Measurements from ENCODE around the gene KIAA1755.
"Not testable (repeated sequence)": the region's sequence is repeated elsewhere in the genome, so short reads cannot be mapped to it uniquely, and the experiment has no call there.

Gene KIAA1755

DNA sequence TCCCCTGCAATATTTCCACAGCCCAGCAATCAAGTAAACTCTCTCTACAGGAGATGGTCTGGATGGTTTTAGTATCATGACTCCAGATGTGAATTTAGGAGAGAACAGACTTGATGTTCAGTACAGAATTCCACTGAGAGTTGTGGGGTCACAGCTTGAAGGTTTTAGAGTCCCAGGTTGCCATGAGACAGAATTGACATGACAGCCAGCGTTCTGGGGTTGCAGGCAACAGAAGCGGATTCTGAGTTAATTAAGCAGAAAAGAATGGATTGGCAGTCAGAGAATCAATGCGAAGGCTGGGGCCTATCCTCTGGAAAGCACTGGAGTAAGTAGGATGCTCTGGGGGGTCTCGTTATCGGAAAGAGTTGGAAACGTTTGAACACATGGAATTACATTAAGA lies 2.4 kb upstream of the KIAA1755 start:
- DNase-seq, result no peak

- DNase-seq, result no peak
Observed at GRCh38 chr20:38261054-38261390, 487 bp upstream of the KIAA1755 start.

- no peak for DNase-seq
Observed at GRCh38 chr20:38260025-38260377, 534 bp downstream of the KIAA1755 start.

DNA sequence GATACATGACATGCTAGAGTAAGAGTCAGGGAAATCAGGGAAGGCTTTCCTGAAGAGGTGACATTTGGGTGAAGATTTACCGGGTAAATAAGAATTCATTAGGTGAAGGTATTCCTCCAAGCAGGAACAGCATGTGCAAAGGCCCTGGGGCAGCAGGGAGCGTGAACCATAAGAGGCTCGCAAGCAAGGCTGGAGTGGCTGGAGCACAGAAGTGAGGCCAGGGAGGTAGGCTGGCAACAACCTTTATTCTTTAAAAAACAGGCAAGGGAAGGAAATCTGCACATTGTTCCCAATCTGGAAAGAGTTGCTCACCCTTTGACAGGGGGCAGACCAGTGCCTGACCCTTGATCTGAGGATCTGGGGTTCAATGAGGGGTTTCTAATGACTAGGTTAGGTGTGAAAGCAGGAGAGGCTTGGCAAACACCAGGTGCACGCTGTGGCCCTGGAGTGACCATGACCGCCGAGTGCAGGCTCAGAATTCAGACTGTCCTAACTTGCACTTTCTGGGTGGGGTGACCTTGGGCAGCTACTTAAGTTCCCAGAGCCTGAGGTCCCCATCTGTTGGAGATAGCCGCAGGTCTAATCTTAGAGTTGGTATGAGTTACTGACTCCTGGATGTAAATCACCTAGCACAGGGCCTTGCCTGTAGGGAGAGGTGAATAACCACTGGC lies 1.9 kb downstream of the KIAA1755 start:
- DNase-seq, result no peak

- no peak for DNase-seq
Observed at GRCh38 chr20:38256966-38257365, 3.6 kb downstream of the KIAA1755 start.

DNA sequence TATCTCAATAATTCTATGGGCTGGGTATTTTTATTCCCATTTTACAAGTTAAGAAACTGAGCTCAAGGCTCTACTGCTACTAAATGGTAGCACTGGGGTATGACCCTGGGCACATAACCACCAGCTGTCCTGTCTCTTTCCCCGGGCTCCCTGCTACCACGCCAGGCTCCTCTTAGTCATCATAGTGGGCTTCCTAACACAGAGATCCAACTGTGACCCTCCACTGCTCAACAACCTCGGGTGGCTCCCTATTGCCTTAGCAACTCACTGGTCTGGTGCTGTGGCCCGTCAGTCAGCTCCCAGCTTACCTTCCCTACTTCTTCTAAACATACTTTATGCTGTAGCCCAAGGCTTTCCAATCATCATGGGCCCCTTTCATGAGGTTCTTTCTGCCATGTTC lies 4.5 kb downstream of the KIAA1755 start:
- DNase-seq, result no peak

- no peak for DNase-seq
Observed at GRCh38 chr20:38255393-38255792, 5.1 kb downstream of the KIAA1755 start.

DNA sequence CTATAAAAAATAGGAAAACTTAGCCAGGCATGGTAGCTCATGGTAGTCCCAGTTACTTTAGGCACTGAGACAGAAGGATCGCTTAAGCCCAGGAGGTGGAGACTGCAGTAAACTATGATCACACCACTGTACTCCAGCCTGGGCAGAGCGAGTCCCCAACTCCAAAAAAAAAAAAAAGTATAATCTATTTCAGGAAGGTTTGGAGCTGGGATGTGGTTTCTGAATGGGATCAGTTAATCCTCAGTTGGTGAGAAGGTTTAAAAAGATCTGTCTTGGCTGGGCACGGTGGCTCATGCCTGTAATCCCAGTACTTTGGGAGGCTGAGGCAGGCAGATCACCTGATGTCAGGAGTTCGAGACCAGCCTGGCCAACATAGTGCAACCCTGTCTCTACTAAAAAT lies 5.9 kb downstream of the KIAA1755 start:
- DNase-seq, result not testable (repeated sequence)

DNA sequence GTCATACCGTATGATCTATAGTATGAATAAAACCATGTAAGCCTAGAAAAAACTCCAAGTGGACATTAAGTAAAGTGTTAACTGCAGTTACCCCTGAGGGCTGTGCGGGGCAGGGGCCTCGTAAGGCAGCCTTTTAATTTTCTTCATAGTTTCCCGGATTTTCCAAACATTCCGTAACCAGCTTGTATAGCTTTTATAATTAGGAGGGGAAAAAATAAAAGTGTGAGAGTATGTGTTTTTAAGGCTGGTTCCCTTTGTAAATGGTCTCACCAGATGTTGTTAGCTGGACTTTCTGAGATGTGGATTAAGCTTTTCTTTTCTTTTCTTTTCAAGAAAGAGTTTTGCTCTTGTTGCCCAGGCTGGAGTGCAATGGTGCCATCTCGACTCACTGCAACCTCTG lies 7.0 kb downstream of the KIAA1755 start:
- no peak for DNase-seq

DNA sequence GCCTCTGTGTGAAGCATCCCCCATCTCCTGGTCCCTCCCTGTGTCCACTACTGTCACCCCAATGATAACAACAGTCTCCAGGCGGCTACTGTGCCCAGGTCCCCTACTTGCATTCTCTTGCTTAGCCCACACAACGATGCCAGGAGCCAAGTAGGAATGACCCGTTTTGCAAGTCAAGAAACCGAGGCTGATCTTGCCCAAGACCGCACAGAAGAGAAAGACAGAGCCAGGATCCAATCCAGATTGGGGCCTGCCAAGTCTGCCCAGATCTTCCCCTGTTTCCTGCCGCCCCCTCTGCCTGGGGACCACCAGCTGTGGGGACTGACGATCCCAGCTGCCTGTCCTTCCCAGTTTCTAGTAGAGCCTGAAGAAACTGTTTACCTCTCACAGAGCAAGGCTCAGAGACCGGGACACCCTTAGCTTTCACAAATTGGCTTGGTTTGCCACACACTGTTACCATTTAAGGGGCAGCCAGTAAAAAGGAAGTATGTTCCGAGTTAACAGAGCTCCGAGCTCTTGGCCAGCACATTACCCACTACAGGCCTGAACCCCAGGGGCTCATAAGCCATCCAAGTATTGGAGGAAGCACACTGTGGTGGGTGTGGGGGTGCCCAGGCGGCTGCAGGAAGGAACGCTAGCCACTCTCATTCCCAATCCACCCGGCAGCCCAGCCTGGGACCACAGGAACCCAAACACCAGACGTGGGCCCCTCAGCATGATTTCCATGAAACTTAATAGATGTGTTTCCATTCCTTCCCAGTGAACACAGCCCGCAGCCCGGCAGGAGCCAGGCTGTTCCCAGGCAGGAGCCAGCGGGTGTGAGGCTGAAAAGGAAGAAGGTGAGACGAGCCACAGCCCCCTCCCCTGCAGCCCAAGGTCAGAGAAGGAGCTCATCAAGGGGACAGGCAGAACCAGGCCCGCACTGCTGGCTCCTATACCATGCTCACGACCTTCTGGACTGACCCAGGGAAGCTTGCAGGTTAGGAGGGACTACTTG lies 7.9 kb downstream of the KIAA1755 start:
- no peak for DNase-seq

DNA sequence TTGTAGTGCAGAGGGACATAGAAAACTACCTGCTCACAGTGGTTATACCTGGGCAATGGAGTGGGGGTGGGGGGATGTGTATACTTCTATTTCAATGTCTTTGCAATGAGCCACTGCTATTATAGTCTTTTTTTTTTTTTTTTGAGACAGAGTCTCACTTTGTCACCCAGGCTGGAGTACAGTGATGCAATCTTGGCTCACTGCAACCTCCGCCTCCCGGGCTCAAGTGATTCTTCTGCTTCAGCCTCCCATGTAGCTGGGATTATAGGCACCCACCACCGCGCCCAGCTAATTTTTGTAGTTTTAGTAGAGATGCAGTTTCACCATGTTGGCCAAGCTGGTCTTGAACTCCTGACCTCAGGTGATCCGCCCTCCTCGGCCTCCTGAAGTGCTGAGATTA lies 9.1 kb downstream of the KIAA1755 start:
- not testable (repeated sequence) for DNase-seq

GRCh38 chr20:38250609-38251008 lies 9.9 kb downstream of the KIAA1755 start:
- DNase-seq, result no peak

DNA sequence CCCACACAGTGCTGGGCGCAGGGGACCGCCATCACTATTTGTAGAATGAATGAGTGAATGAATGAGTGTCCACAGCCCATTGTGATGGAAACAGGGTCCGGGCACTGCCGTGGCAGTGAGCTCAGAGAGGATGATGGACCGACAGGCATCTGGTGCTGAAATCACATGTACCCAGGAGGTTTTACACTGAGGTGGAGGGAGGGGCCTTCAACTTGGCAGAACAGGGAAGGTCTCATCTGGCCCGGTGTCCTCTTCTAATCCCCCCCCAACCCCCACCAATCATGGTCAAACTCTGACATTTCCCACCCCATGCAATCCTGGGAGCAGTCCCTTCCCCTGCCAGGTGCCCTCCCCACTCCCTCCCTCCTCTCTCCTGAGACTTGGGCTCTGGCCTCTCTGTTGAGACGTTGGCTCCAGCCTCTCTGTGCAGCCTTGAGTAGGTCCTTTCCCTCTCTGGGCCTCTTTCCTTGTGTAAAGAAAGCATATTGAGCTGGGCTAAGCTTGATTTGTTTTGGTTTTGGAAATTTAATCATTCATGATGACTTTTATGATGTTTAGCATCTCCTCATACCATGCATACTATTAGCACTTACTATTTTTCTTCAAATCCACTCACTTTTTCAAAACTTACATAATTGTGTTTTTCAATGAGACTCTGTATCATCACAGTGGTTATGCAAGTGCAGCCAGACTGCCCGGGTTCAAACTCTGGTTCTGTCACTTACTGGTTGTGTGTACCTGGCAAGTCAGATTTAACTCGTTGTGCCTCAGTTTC lies 10.8 kb downstream of the KIAA1755 start:
- no peak for DNase-seq

- no peak for DNase-seq
Observed at GRCh38 chr20:38248133-38248532, 12.4 kb downstream of the KIAA1755 start.

DNA sequence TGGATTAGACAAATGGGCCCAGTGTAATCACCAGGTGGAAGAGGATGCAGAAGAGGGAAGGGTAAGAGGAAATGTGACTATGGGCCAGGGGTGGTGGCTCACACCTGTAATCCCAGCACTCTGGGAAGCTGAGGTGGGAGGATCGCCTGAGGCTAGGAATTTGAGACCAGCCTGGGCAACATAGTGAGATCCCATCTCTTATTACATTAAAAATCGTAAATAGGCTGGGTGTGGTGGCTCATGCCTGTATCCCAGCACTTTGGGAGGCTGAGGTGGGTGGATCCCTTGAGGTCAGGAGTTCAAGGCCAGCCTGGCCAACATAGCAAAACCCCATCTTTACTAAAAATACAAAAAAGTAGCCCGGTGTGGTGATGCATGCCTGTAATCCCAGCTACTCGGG lies 12.8 kb downstream of the KIAA1755 start:
- DNase-seq, result not testable (repeated sequence)

GRCh38 chr20:38247166-38247509 lies 13.4 kb downstream of the KIAA1755 start:
- no peak for DNase-seq

GRCh38 chr20:38246357-38247165 lies 14.0 kb downstream of the KIAA1755 start:
- no peak for DNase-seq

GRCh38 chr20:38245753-38246152 lies 14.8 kb downstream of the KIAA1755 start:
- no peak for DNase-seq

- no peak for DNase-seq
Observed at GRCh38 chr20:38243709-38244020, 16.9 kb downstream of the KIAA1755 start.

GRCh38 chr20:38242848-38243708 lies 17.5 kb downstream of the KIAA1755 start:
- DNase-seq, result no peak

DNA sequence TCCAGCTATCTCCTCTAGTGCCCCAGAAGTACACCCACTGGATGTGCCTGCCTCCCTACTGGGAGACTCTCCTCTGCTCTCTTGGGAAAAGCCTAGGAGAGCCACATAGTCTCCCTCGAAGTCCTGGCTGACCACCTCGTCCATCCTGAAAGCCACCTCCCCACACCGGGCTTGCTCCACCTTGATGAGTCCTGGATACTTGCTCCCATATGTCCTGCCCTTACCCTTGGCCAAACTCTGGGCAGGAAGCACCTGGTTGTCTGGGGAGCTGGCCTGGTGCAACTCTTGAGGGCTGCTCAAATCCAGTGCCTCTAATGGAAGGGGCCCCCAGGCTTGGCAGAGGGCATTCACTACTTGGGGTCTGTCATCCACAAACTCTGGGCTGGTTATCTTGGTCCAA lies 19.3 kb downstream of the KIAA1755 start:
- no peak for DNase-seq

GRCh38 chr20:38239441-38239840 lies 21.1 kb downstream of the KIAA1755 start:
- no peak for DNase-seq

Measured in islet precursor cell (in vitro differentiated cells).